H1 (cell line): ENCODE data around the gene CBLL1. TPM values are rescaled to one million over a fixed set of nuclear protein-coding genes. Genes with fewer than 3 reads are reported as not detected.

Experiments used
- CTCF ChIA-PET: fragments of 300-600 bp; sonication (Branson Sonifier 250); formaldehyde crosslinking; loops from one replicate; lab custom pipeline; 2021; ENCODE audit not compliant: partially characterized antibody; lab: Charles Lee
- POLR2A ChIA-PET: fragments of 300-600 bp; sonication (Branson Sonifier 250); formaldehyde crosslinking; loops from one replicate; lab custom pipeline; 2021; ENCODE audit warnings: inconsistent platforms; ENCODE audit not compliant: partially characterized antibody; lab: Charles Lee
- DNase-seq, 2 experiments: peaks; one replicate each; pipeline versions ENCODE4 v3.0.0 to v3.0.0-alpha.2; 2010 to 2022; ENCODE audit warnings: low spot score in 2 of 2, low read depth in 1 of 2, mixed read lengths in 1 of 2
- FAIRE-seq: peaks from 2 replicates; lab custom pipeline; 2011; peaks lifted over from hg19 to GRCh38; lab: Jason Lieb, UNC
- H2AFZ ChIP-seq: 2 replicates; pipeline ENCODE4 v1.8.1; 2012; ENCODE audit warnings: low read length, inconsistent platforms
- H2AK5ac ChIP-seq: 2 replicates; pipeline ENCODE4 v1.6.1; 2013; ENCODE audit warnings: low read depth, low read length
- H2BK120ac ChIP-seq: replicated peaks from 2 replicates; pipeline ENCODE3; 2013; ENCODE audit warnings: low read depth, low read length, inconsistent platforms
- H2BK12ac ChIP-seq: 2 replicates; pipeline ENCODE4 v1.6.1; 2013; ENCODE audit warnings: low read depth, low read length
- H2BK15ac ChIP-seq: 2 replicates; pipeline ENCODE4 v1.6.1; 2013; ENCODE audit warnings: low read length
- H2BK20ac ChIP-seq: 2 replicates; pipeline ENCODE4 v1.6.1; 2013; ENCODE audit warnings: low read length
- H2BK5ac ChIP-seq: 2 replicates; pipeline ENCODE4 v1.6.1; 2013; ENCODE audit warnings: low read depth, low read length
- H3K14ac ChIP-seq: 2 replicates; pipeline ENCODE4 v1.6.1; 2013; ENCODE audit warnings: inconsistent platforms; ENCODE audit not compliant: insufficient read length
- H3K18ac ChIP-seq: 2 replicates; pipeline ENCODE4 v1.6.1; 2013; ENCODE audit warnings: low read length; ENCODE audit errors: extremely low read depth
- H3K23ac ChIP-seq: 2 replicates; pipeline ENCODE4 v1.6.1; 2013; ENCODE audit warnings: inconsistent platforms; ENCODE audit not compliant: insufficient read length
- H3K23me2 ChIP-seq: 2 replicates; pipeline ENCODE4 v1.6.1; 2013; ENCODE audit warnings: low read depth, low read length
- H3K27ac ChIP-seq: 2 replicates; pipeline ENCODE4 v1.6.1; 2011; ENCODE audit warnings: low read depth, low read length, inconsistent platforms
- H3K27me3 ChIP-seq, 4 experiments: replicated peaks in 1 of 4; 1 replicate in 1 of 4; 2 replicates in 3 of 4; pipeline versions ENCODE4 v1.6.1 to v1.8.1; 2011 to 2013; ENCODE audit warnings: low read length in 3 of 4, mild to moderate bottlenecking in 3 of 4, inconsistent platforms in 2 of 4, mixed read lengths in 2 of 4, moderate library complexity in 1 of 4; ENCODE audit not compliant: control insufficient read depth in 3 of 4, insufficient read depth in 3 of 4; ENCODE audit errors: extremely low read depth in 1 of 4
- H3K36me3 ChIP-seq, 4 experiments: 2 replicates each; pipeline versions ENCODE4 v1.6.1 to v1.8.1; 2011 to 2013; ENCODE audit warnings: mild to moderate bottlenecking in 4 of 4, low read length in 3 of 4, moderate library complexity in 2 of 4, control low read depth in 1 of 4, inconsistent platforms in 1 of 4; ENCODE audit not compliant: insufficient read depth in 4 of 4, control insufficient read depth in 2 of 4
- H3K4ac ChIP-seq: replicated peaks from 2 replicates; pipeline ENCODE3; 2013; ENCODE audit warnings: low read length, low read depth, mixed read lengths, inconsistent platforms; ENCODE audit not compliant: insufficient read length
- H3K4me1 ChIP-seq, 4 experiments: replicated peaks in 1 of 4; 1 replicate in 1 of 4; 2 replicates in 3 of 4; pipeline versions ENCODE4 v1.6.1 to v1.8.1; 2011 to 2013; ENCODE audit warnings: low read length in 3 of 4, inconsistent platforms in 2 of 4, mixed read lengths in 1 of 4; ENCODE audit not compliant: insufficient read depth in 4 of 4, control insufficient read depth in 3 of 4
- H3K4me2 ChIP-seq, 2 experiments: 2 replicates each; pipeline versions ENCODE4 v1.6.1 to v1.8.1; 2011 to 2013; ENCODE audit warnings: low read depth in 2 of 2, low read length in 2 of 2, control low read depth in 1 of 2, inconsistent platforms in 1 of 2, mild to moderate bottlenecking in 1 of 2; ENCODE audit not compliant: insufficient read depth in 1 of 2
- H3K4me3 ChIP-seq, 4 experiments: fragments of 200-600, 300-600 bp in 1 of 4; sonication (generic), shearing (Covaris generic), sonication (Bioruptor Twin) in 1 of 4; 2 replicates each; pipeline versions ENCODE4 v1.5.1 to v1.8.1; 2011 to 2016; ENCODE audit warnings: low read length in 4 of 4, low read depth in 3 of 4, control low read depth in 2 of 4, inconsistent platforms in 2 of 4, mild to moderate bottlenecking in 2 of 4, mixed read lengths in 1 of 4, moderate library complexity in 1 of 4; ENCODE audit not compliant: insufficient read depth in 2 of 4; ENCODE audit errors: extremely low read depth in 1 of 4
- H3K56ac ChIP-seq: replicated peaks from 2 replicates; pipeline ENCODE3; 2013; ENCODE audit warnings: low read depth, mild to moderate bottlenecking, mixed read lengths, low read length, inconsistent platforms; ENCODE audit not compliant: insufficient read length
- H3K79me1 ChIP-seq: 2 replicates; pipeline ENCODE4 v1.6.1; 2013; ENCODE audit warnings: low read depth, low read length, control low read depth
- H3K79me2 ChIP-seq, 2 experiments: 2 replicates each; pipeline versions ENCODE4 v1.6.1 to v1.8.1; 2012 to 2013; ENCODE audit warnings: low read length in 2 of 2, mild to moderate bottlenecking in 2 of 2, inconsistent platforms in 1 of 2; ENCODE audit not compliant: insufficient read depth in 2 of 2, control insufficient read depth in 1 of 2
- H3K9ac ChIP-seq, 4 experiments: replicated peaks in 1 of 4; 1 replicate in 1 of 4; 2 replicates in 3 of 4; pipeline versions ENCODE4 v1.6.1 to v1.8.1; 2011 to 2013; ENCODE audit warnings: low read depth in 3 of 4, low read length in 3 of 4, control low read depth in 2 of 4, mild to moderate bottlenecking in 2 of 4, moderate library complexity in 2 of 4, inconsistent platforms in 1 of 4; ENCODE audit errors: extremely low read depth in 1 of 4
- H3K9me3 ChIP-seq, 2 experiments: 2 replicates each; pipeline versions ENCODE4 v1.6.1 to v1.8.1; 2012 to 2013; ENCODE audit warnings: mild to moderate bottlenecking in 2 of 2, moderate library complexity in 2 of 2, control low read depth in 1 of 2, inconsistent platforms in 1 of 2, low read depth in 1 of 2, low read length in 1 of 2, mixed read lengths in 1 of 2; ENCODE audit not compliant: insufficient read depth in 2 of 2
- H4K20me1 ChIP-seq, 2 experiments: replicated peaks in 1 of 2; 2 replicates each; pipeline versions ENCODE3 to v1.8.1; 2011 to 2013; ENCODE audit warnings: inconsistent platforms in 2 of 2, low read length in 2 of 2, mild to moderate bottlenecking in 1 of 2; ENCODE audit not compliant: insufficient read depth in 2 of 2, control insufficient read depth in 1 of 2
- H4K5ac ChIP-seq: 2 replicates; pipeline ENCODE4 v1.6.1; 2013; ENCODE audit warnings: low read length, low read depth, mixed read lengths, inconsistent platforms; ENCODE audit not compliant: insufficient read length
- H4K8ac ChIP-seq: 2 replicates; pipeline ENCODE4 v1.8.0; 2013; ENCODE audit warnings: mild to moderate bottlenecking, moderate library complexity, low read length, inconsistent platforms; ENCODE audit not compliant: insufficient read depth; ENCODE audit errors: extremely low read depth
- H4K91ac ChIP-seq: replicated peaks from 2 replicates; pipeline ENCODE3; 2013; ENCODE audit warnings: low read length, mixed read lengths, inconsistent platforms; ENCODE audit not compliant: insufficient read length
- NRF1 ChIP-seq: IDR thresholded peaks from 2 replicates; pipeline ENCODE4 v1.6.1; 2011; ENCODE audit warnings: mild to moderate bottlenecking, low read depth, low read length, improper control_type of control experiment
- POU5F1 ChIP-seq: IDR thresholded peaks from 2 replicates; pipeline ENCODE4 v1.6.1; 2011; ENCODE audit warnings: low read depth, mild to moderate bottlenecking, low read length, moderate library complexity
- SAP30 ChIP-seq: fragments of 300-600 bp; sonication (generic); IDR thresholded peaks from 2 replicates; pipeline ENCODE4 v1.7.1; 2012; ENCODE audit warnings: low read length, moderate library complexity, mild to moderate bottlenecking, inconsistent platforms; ENCODE audit not compliant: insufficient read depth, insufficient replicate concordance
- TCF12 ChIP-seq: IDR thresholded peaks from 2 replicates; pipeline ENCODE4 v1.6.1; 2011; ENCODE audit warnings: low read depth, mild to moderate bottlenecking, low read length
- YY1 ChIP-seq: IDR thresholded peaks from 2 replicates; pipeline ENCODE4 v1.6.1; 2011; ENCODE audit warnings: low read depth, mild to moderate bottlenecking, low read length
- WGBS, 2 experiments: shearing (Covaris generic) in 1 of 2; methylation state at CpG; one replicate each; pipeline versions ENCODE4 v1.1.6 to v1.1.7; 2013 to 2015; ENCODE audit warnings: low lambda C conversion rate in 2 of 2, mixed read lengths in 2 of 2, inconsistent platforms in 1 of 2, low coverage in 1 of 2, missing lambda C conversion rate in 1 of 2; ENCODE audit not compliant: insufficient replicate concordance in 2 of 2, insufficient coverage in 1 of 2, insufficient read length in 1 of 2; ENCODE audit errors: extremely low coverage in 1 of 2, missing lambda C conversion rate in 1 of 2; 5-methylcytosine and 5-hydroxymethylcytosine counted together
- long read RNA-seq, 2 experiments: library from RNA in 1 of 2; library from capped mRNA in 1 of 2; stranded (forward); transcript quantifications; one replicate each; pipeline ENCODE4 v2.0.0, GENCODE V29; 2021; ENCODE audit warnings: inconsistent platforms in 1 of 2
- polyA minus RNA-seq, 3 experiments: library from RNA; depleted of rRNA, polyadenylated mRNA; stranded (reverse); fragments of >200 nt; gene quantifications; 1 replicate in 2 of 3; 2 replicates in 1 of 3; pipeline ENCODE4 v1.2.3, GENCODE V29; 2011
- polyA plus RNA-seq, 7 experiments: library from polyadenylated mRNA; depleted of rRNA in 3 of 7; stranded (reverse) in 5 of 7; unstranded in 2 of 7; fragments of >200 nt in 5 of 7; fragments of 200-250 nt in 2 of 7; gene quantifications; 1 replicate in 5 of 7; 2 replicates in 1 of 7; 4 replicates in 1 of 7; pipeline versions ENCODE4 v1.2.1 to v1.2.3, GENCODE V29; 2011 to 2013; ENCODE audit warnings: missing spikeins in 2 of 7, mixed read lengths in 2 of 7
- total RNA-seq: library from RNA; stranded (reverse); fragmentation: NEBNext Ultra II Directional; extraction: Animal tissue kit (Norgen Biotek cat#: 25700); gene quantifications from 2 replicates; pipeline ENCODE4 v1.2.1, GENCODE V29; 2021
- TF ChIP-seq, protein P1 (sequence below): IDR thresholded peaks from 2 replicates; pipeline ENCODE4 v1.6.1; 2011; ENCODE audit warnings: low read length, improper control_type of control experiment

The CBLL1 gene
- 31.9 and 34.0 TPM in 2 replicates for total RNA-seq
- polyA plus RNA-seq (2011; rRNA removed) = 23.5 and 27.0 TPM in 2 replicates
- 12.7 TPM for polyA plus RNA-seq (2011; cell fraction: cytosol; rRNA removed)
- 18.9 TPM for polyA plus RNA-seq (2011; cell fraction: nucleus; rRNA removed)
- 26.9 to 45.9 TPM (median 32.1 TPM) in 4 replicates for polyA plus RNA-seq (2012, experiment 1 of 2)
- polyA plus RNA-seq (2012, experiment 2 of 2) = 10.7 TPM
- 31.4 TPM for polyA plus RNA-seq (2013, experiment 1 of 2)
- 32.0 TPM for polyA plus RNA-seq (2013, experiment 2 of 2)
- 25.4 and 28.5 TPM in 2 replicates for polyA minus RNA-seq (2011; rRNA and poly(A)+ RNA removed)
- polyA minus RNA-seq (2011; cell fraction: cytosol; rRNA and poly(A)+ RNA removed) = 30.8 TPM
- polyA minus RNA-seq (2011; cell fraction: nucleus; rRNA and poly(A)+ RNA removed) = 38.6 TPM
- long read RNA-seq, experiment 1, full-length matches to known transcripts = 2 of 24 reads
- long read RNA-seq, experiment 1, partial matches to known transcripts = 6 of 24 reads
- long read RNA-seq, experiment 1, other reads (novel, unspliced or antisense) = 16 of 24 reads
- long read RNA-seq, experiment 2, full-length matches to known transcripts = 12 of 14 reads
- long read RNA-seq, experiment 2, partial matches to known transcripts = 2 of 14 reads
- long read RNA-seq, experiment 2, other reads (novel, unspliced or antisense) = 0 of 14 reads

- DNase-seq = peak; percentile 78 to 94
- H2BK120ac ChIP-seq = no peak within 1 kb of the TSS
- H3K27me3 ChIP-seq = no peaks in the 10 kb centered on the region
- peaks cover 15 to 48% of the 10 kb centered on the region in 2 experiments for H3K79me2 ChIP-seq
- H3K23ac ChIP-seq = no peak within 1 kb of the TSS
- peaks cover 0 to 2% (median 0%) of the 10 kb centered on the region in 4 experiments; a peak in 2 of 8 replicates for H3K36me3 ChIP-seq
- H3K9ac ChIP-seq = peak within 1 kb of the TSS; percentile 66 to 93 (median 85)
- H3K4me2 ChIP-seq = peak within 1 kb of the TSS; percentile 75 to 82
- H3K23me2 ChIP-seq = peaks cover 3% of the 10 kb centered on the region
- no peak within 1 kb of the TSS for H3K14ac ChIP-seq
- H3K27ac ChIP-seq = peak within 1 kb of the TSS; percentile 94
- H4K20me1 ChIP-seq = peaks cover 2 to 3% of the 10 kb centered on the region in 2 experiments
- peaks cover 4% of the 10 kb centered on the region; the same call in 1 of the 2 replicates for H3K79me1 ChIP-seq
- peak within 1 kb of the TSS; percentile 45 for H4K91ac ChIP-seq
- no peak within 1 kb of the TSS for H2BK20ac ChIP-seq
- H3K4ac ChIP-seq = no peak within 1 kb of the TSS
- ChIA-PET POLR2A (interaction anchor here (0.6 to 2.2 kb wide), 17 partner anchors 9 to 978 kb away, joined by 3 to 11 read pairs (median 4); partner anchors contain the start of genes BCAP29, COG5, DUS4L and HBP1), CTCF (interaction anchor here (0.6 to 4.8 kb wide), 10 partner anchors 16 to 161 kb away, joined by 3 to 30 read pairs (median 4); no protein-coding TSS in a partner anchor)
- H2BK15ac ChIP-seq = no peak within 1 kb of the TSS
- H4K5ac ChIP-seq = peak within 1 kb of the TSS; percentile 93
- peak within 1 kb of the TSS; percentile 99 for H2AFZ ChIP-seq
- H3K18ac ChIP-seq = peak within 1 kb of the TSS; percentile 76
- H3K4me3 ChIP-seq = peak within 1 kb of the TSS; percentile 88 to 100 (median 96)
- H3K56ac ChIP-seq = peak within 1 kb of the TSS; percentile 97
- H4K8ac ChIP-seq = peak within 1 kb of the TSS; percentile 97
- no peak within 1 kb of the TSS for H2AK5ac ChIP-seq
- H3K9me3 ChIP-seq = no peaks in the 10 kb centered on the region
- H3K4me1 ChIP-seq = peaks cover 0 to 8% (median 2%) of the 10 kb centered on the region in 4 experiments; a peak in 3 of 7 replicates
- peak within 1 kb of the TSS; percentile 92 for H2BK5ac ChIP-seq
- no peak for FAIRE-seq
- no peak within 1 kb of the TSS for H2BK12ac ChIP-seq
- 3% methylated on average over 55 of the region's 56 CpGs; no CpG with 5 or more reads in 1 of the 2 experiments for WGBS, 2 experiments
- no peak for TF ChIP-seq POU5F1
- peak; percentile 74; the same call in 1 of the 2 replicates for TF ChIP-seq TCF12
- TF ChIP-seq, protein P1, sequence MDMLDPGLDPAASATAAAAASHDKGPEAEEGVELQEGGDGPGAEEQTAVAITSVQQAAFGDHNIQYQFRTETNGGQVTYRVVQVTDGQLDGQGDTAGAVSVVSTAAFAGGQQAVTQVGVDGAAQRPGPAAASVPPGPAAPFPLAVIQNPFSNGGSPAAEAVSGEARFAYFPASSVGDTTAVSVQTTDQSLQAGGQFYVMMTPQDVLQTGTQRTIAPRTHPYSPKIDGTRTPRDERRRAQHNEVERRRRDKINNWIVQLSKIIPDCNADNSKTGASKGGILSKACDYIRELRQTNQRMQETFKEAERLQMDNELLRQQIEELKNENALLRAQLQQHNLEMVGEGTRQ = no peak
- TF ChIP-seq NRF1 = peak; percentile 80
- TF ChIP-seq SAP30 = peak; percentile 40
- TF ChIP-seq YY1 = 0 out of 2 replicates have a peak, but pooled peaks have one; percentile 7
Observed at GRCh38 chr7:107743567-107744344, at the start of gene CBLL1. Gene CBLL1 (plus strand): TSS chr7:107744142. CDS start chr7:107744164, 22 bp downstream.
